K562 (cell line): ENCODE measurements around the gene STRIP1. TPM values are rescaled to one million over a fixed set of nuclear protein-coding genes. Genes with fewer than 3 reads are reported as not detected.

Experiments used
- ATAC-seq: fragments of 200-7000 bp; cut with Tn5 transposase; 3 replicates; pipeline ENCODE4 v1.9.1; 2020; ENCODE audit warnings: moderate library complexity
- BruUV-seq: library from RNA; stranded (reverse); fragments of 400-500 nt; replicated peaks from 2 replicates; lab custom pipeline; 2021; lab: Mats Ljungman, UMichigan
- CTCF ChIA-PET: fragments of 300-600 bp; formaldehyde crosslinking; extraction: SDS; loops from one replicate; lab custom pipeline; 2021; ENCODE audit warnings: low intra/inter-chr PET ratio; lab: Yijun Ruan, JAX
- POLR2A ChIA-PET: fragments of 300-600, 350-650 bp; sonication (Branson Sonifier 250); formaldehyde crosslinking; extraction: SDS; loops from one replicate; lab custom pipeline; 2021; ENCODE audit warnings: antibody characterized with exemption, inconsistent platforms; lab: Yijun Ruan, JAX
- DNase-seq, 4 experiments: peaks; one replicate each; pipeline versions ENCODE4 v3.0.0 to v3.0.0-alpha.2; 2011 to 2018; ENCODE audit warnings: low spot score in 3 of 4, mixed read lengths in 3 of 4; ENCODE audit errors: extremely low read depth in 1 of 4
- FAIRE-seq: peaks from 2 replicates; lab custom pipeline; 2011; peaks lifted over from hg19 to GRCh38; lab: Jason Lieb, UNC
- H2AFZ ChIP-seq: 2 replicates; pipeline ENCODE4 v1.6.0; 2011; ENCODE audit warnings: low read depth, low read length, control low read depth, inconsistent platforms
- H3K27ac ChIP-seq: fragments of 200-600 bp; 3 replicates; pipeline ENCODE4 v1.8.0; 2011; ENCODE audit warnings: low read depth, mild to moderate bottlenecking, control low read depth, inconsistent platforms, low read length, moderate library complexity, mixed read lengths; ENCODE audit errors: extremely low read depth
- H3K27me3 ChIP-seq, 2 experiments: fragments of 300-600 bp in 1 of 2; 2 replicates in 1 of 2; 3 replicates in 1 of 2; pipeline versions ENCODE4 v1.6.0 to v1.8.0; 2011; ENCODE audit warnings: inconsistent platforms in 2 of 2, low read length in 2 of 2, mild to moderate bottlenecking in 1 of 2, mixed read lengths in 1 of 2, moderate library complexity in 1 of 2; ENCODE audit not compliant: control insufficient read depth in 2 of 2, insufficient read depth in 2 of 2
- H3K36me3 ChIP-seq: fragments of 300-600 bp; 3 replicates; pipeline ENCODE4 v1.8.0; 2011; ENCODE audit warnings: mild to moderate bottlenecking, low read length, inconsistent platforms; ENCODE audit not compliant: control insufficient read depth, insufficient read depth
- H3K4me1 ChIP-seq, 2 experiments: fragments of 200-600 bp in 1 of 2; replicated peaks in 1 of 2; 2 replicates in 1 of 2; 3 replicates in 1 of 2; pipeline versions ENCODE4 v1.5.1 to v1.8.0; 2011; ENCODE audit warnings: inconsistent platforms in 2 of 2, low read length in 2 of 2, mild to moderate bottlenecking in 1 of 2, mixed read lengths in 1 of 2, moderate library complexity in 1 of 2; ENCODE audit not compliant: control insufficient read depth in 2 of 2, insufficient read depth in 2 of 2
- H3K4me2 ChIP-seq: 2 replicates; pipeline ENCODE4 v1.6.1; 2011; ENCODE audit warnings: low read length, control low read depth, inconsistent platforms, mixed read lengths; ENCODE audit not compliant: insufficient read depth
- H3K4me3 ChIP-seq: fragments of 200-600 bp; sonication (generic), shearing (Covaris generic); 2 replicates; pipeline ENCODE4 v1.5.1; 2016; ENCODE audit warnings: control low read depth, inconsistent platforms
- H3K79me2 ChIP-seq: fragments of 200-600 bp; 3 replicates; pipeline ENCODE4 v1.8.0; 2011; ENCODE audit warnings: low read length, inconsistent platforms; ENCODE audit not compliant: control insufficient read depth, insufficient read depth
- H3K9ac ChIP-seq, 2 experiments: 2 replicates each; pipeline versions ENCODE4 v1.6.0 to v1.6.1; 2011; ENCODE audit warnings: low read depth in 2 of 2, low read length in 2 of 2, control low read depth in 1 of 2, inconsistent platforms in 1 of 2, mild to moderate bottlenecking in 1 of 2, mixed read lengths in 1 of 2; ENCODE audit not compliant: insufficient read depth in 1 of 2
- H3K9me1 ChIP-seq: one replicate; pipeline ENCODE4 v1.6.0; 2011; ENCODE audit warnings: inconsistent platforms, mild to moderate bottlenecking, low read length, moderate library complexity; ENCODE audit not compliant: control insufficient read depth, insufficient read depth
- H3K9me3 ChIP-seq: replicated peaks from 2 replicates; pipeline ENCODE4 v1.5.1; 2011; ENCODE audit warnings: low read depth, low read length, inconsistent platforms; ENCODE audit not compliant: control insufficient read depth, insufficient read depth
- H4K20me1 ChIP-seq: replicated peaks from 2 replicates; pipeline ENCODE4 v1.6.1; 2011; ENCODE audit warnings: low read length, inconsistent platforms, mixed read lengths; ENCODE audit not compliant: control insufficient read depth, insufficient read depth
- EWSR1 ChIP-seq: fragments of 450-650 bp; IDR thresholded peaks from 2 replicates; pipeline ENCODE4 v1.6.1; 2018; ENCODE audit warnings: borderline replicate concordance, mild to moderate bottlenecking, low read depth, moderate library complexity; ENCODE audit not compliant: partially characterized antibody
- NR2C2 ChIP-seq, 2 experiments: fragments of 200-800 bp in 1 of 2; sonication (Bioruptor generic) in 1 of 2; sonication (generic) in 1 of 2; formaldehyde crosslinking in 1 of 2; IDR thresholded peaks; 2 replicates each; pipeline versions ENCODE4 v1.6.1 to v1.8.0; 2016 to 2022; ENCODE audit warnings: mild to moderate bottlenecking in 1 of 2, missing compliant biosample characterization in 1 of 2, missing genetic modification characterization in 1 of 2, missing genetic modification reagents in 1 of 2
- THRAP3 ChIP-seq: fragments of 450-650 bp; IDR thresholded peaks from 2 replicates; pipeline ENCODE4 v1.6.1; 2016; ENCODE audit warnings: mild to moderate bottlenecking, inconsistent platforms, borderline replicate concordance
- ZNF551 ChIP-seq: fragments of 250-450 bp; sonication (Bioruptor Pico); IDR thresholded peaks from 2 replicates; pipeline ENCODE4 v1.5.0; 2021; ENCODE audit warnings: mild to moderate bottlenecking, moderate library complexity
- WGBS: fragments of 100-300 bp; shearing (Covaris generic); methylation state at CpG from one replicate; pipeline ENCODE4 v1.1.6; 2016; ENCODE audit warnings: low coverage, mixed read lengths; ENCODE audit not compliant: insufficient coverage; ENCODE audit errors: missing lambda C conversion rate; 5-methylcytosine and 5-hydroxymethylcytosine counted together
- in situ Hi-C: fragments of 300-500 bp; cut with MboI; formaldehyde crosslinking; loops from 4 replicates; pipeline ENCODE4 v1.15.0; 2018; ENCODE audit warnings: inconsistent platforms, mixed read lengths
- intact Hi-C: fragments of 100-400 bp; cut with micrococcal nuclease; formaldehyde crosslinking; loops from 2 replicates; pipeline ENCODE4 v1.14.2; 2022
- polyA plus RNA-seq, 8 experiments: library from polyadenylated mRNA; depleted of rRNA in 4 of 8; stranded (reverse) in 5 of 8; unstranded in 3 of 8; fragments of >200 nt; fragmentation: Nextera tagmentation in 2 of 8; fragmentation: Illumina TruSeq in 1 of 8; extraction: Ambion mirVana in 2 of 8; extraction: Trizol in 1 of 8; gene quantifications; 2 replicates each; pipeline versions ENCODE4 v1.2.1 to v1.2.3, GENCODE V29; 2011 to 2014; ENCODE audit warnings: inconsistent platforms in 1 of 8, missing spikeins in 1 of 8
- total RNA-seq, 7 experiments: library from RNA; depleted of rRNA in 6 of 7; stranded (reverse); fragments of >200 nt in 6 of 7; fragmentation: Illumina TruSeq in 2 of 7; extraction: Trizol in 2 of 7; gene quantifications; 2 replicates each; pipeline versions ENCODE4 v1.2.1 to v1.2.3, GENCODE V29; 2011 to 2021; ENCODE audit warnings: low replicate concordance in 1 of 7
- TF ChIP-seq, protein P1 (sequence below): fragments of 250-450 bp; sonication (Bioruptor Pico); IDR thresholded peaks from 2 replicates; pipeline ENCODE4 v1.5.0; 2022; ENCODE audit warnings: mild to moderate bottlenecking
- TF ChIP-seq, protein P2 (sequence below): fragments of 450-650 bp; formaldehyde crosslinking; IDR thresholded peaks from 2 replicates; pipeline ENCODE4 v1.4.0; 2022; ENCODE audit warnings: missing genetic modification characterization

The STRIP1 gene
- total and polyA plus RNA-seq, 9 of the 15 experiments (the other 6 are each of a cell fraction or from before 2014, with no cell fraction given), result 9.9 to 42.3 (median 32.0) TPM

DNA sequence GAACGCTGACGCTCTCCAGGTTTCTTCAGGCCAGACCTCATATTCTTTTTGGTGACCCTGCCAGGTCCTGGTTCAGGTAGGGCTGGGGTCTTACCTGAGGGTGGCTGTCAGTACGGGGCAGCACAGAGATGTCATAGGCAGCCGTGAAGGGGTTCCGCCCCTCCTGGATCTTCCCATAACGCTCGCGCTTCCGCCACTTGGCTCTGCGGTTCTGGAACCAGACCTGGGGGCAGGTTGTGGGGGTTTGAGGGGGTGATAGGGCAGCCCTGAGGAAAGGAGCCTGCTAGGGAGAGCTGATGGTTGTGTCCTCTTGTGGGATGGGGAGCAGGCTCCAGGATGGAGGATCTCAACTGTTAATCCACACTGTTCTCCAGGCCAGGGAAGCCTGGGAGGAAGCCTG, 26.9 kb downstream of the STRIP1 start:
- FAIRE-seq, result no peak
- WGBS, result 91% methylated on average over 4 of the region's 10 CpGs

More for the DNA sequence above, 26.9 kb downstream of the STRIP1 start:
- POLR2A ChIA-PET, result interaction anchor here (0.9 to 1.7 kb wide), 4 partner anchors 10 to 30 kb away, joined by 3 to 8 read pairs (median 6); partner anchors contain the start of gene STRIP1
- H3K4me1 ChIP-seq, result peaks cover 24 to 33% of the 10 kb centered on the region in 2 experiments
- H4K20me1 ChIP-seq, result peaks cover 26% of the 10 kb centered on the region
- no TSS peak for BruUV-seq
- no peak for ATAC-seq
- H3K4me2 ChIP-seq, result no peak overlapping the region
- DNase-seq, result no peak
- TF ChIP-seq EWSR1 (no peak), ZNF551 (no peak), NR2C2 (CRISPR knock-in tag; IDR thresholded peaks at IDR 0.05) (no peak), NR2C2 (tag; IDR thresholded peaks at IDR 0.05) (no peak), THRAP3 (no peak)
- TF ChIP-seq, protein P1, sequence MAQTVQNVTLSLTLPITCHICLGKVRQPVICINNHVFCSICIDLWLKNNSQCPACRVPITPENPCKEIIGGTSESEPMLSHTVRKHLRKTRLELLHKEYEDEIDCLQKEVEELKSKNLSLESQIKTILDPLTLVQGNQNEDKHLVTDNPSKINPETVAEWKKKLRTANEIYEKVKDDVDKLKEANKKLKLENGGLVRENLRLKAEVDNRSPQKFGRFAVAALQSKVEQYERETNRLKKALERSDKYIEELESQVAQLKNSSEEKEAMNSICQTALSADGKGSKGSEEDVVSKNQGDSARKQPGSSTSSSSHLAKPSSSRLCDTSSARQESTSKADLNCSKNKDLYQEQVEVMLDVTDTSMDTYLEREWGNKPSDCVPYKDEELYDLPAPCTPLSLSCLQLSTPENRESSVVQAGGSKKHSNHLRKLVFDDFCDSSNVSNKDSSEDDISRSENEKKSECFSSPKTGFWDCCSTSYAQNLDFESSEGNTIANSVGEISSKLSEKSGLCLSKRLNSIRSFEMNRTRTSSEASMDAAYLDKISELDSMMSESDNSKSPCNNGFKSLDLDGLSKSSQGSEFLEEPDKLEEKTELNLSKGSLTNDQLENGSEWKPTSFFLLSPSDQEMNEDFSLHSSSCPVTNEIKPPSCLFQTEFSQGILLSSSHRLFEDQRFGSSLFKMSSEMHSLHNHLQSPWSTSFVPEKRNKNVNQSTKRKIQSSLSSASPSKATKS (CRISPR knock-in tag), result no peak
- TF ChIP-seq, protein P2, sequence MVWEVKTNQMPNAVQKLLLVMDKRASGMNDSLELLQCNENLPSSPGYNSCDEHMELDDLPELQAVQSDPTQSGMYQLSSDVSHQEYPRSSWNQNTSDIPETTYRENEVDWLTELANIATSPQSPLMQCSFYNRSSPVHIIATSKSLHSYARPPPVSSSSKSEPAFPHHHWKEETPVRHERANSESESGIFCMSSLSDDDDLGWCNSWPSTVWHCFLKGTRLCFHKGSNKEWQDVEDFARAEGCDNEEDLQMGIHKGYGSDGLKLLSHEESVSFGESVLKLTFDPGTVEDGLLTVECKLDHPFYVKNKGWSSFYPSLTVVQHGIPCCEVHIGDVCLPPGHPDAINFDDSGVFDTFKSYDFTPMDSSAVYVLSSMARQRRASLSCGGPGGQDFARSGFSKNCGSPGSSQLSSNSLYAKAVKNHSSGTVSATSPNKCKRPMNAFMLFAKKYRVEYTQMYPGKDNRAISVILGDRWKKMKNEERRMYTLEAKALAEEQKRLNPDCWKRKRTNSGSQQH (CRISPR knock-in tag), result no peak
- H2AFZ ChIP-seq, result no peak overlapping the region
- no peak overlapping the region for H3K4me3 ChIP-seq
- intact Hi-C loops, result no loop called here
- in situ Hi-C loops, result no loop called here
- H3K27me3 ChIP-seq, result no peaks in the 10 kb centered on the region
- H3K79me2 ChIP-seq, result no peaks in the 10 kb centered on the region
- peaks cover 21% of the 10 kb centered on the region for H3K36me3 ChIP-seq
- H3K9me1 ChIP-seq, result peaks cover 12% of the 10 kb centered on the region
- no peak overlapping the region for H3K27ac ChIP-seq
- no peaks in the 10 kb centered on the region for H3K9me3 ChIP-seq
- CTCF ChIA-PET, result interaction anchor here (0.6 kb wide), 1 partner anchor 12 kb away, joined by 5 read pairs; no protein-coding TSS in a partner anchor
- H3K9ac ChIP-seq, result peak overlapping the region in 1 of 2 experiments; percentile 57; a peak in 2 of 4 replicates
